HG03135 (cell line): ENCODE measurements around the gene PROZ.

Experiments used
- ATAC-seq: cut with Tn5 transposase; IDR thresholded peaks from one replicate; pipeline ENCODE4 v1.9.1; 2021; ENCODE audit warnings: mild to moderate bottlenecking, moderate library complexity; ENCODE audit not compliant: unreplicated experiment

The PROZ gene

DNA sequence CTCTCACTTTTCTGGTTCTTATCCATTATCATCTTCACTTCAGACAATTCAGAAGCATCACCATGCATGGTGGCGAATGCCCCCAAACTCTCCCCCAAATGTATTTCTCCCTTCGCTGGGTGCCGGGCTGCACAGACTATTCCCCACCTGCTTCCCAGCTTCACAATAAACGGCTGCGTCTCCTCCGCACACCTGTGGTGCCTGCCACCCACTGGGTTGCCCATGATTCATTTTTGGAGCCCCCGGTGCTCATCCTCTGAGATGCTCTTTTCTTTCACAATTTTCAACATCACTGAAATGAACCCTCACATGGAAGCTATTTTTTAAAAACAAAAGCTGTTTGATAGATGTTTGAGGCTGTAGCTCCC, 38.6 kb upstream of the PROZ start:
- no peak for ATAC-seq

- ATAC-seq = no peak
These were observed 37.9 kb upstream of the PROZ start for GRCh38 chr13:113120300-113121182.

GRCh38 chr13:113121183-113121927, 37.1 kb upstream of the PROZ start:
- no peak for ATAC-seq

- ATAC-seq = no peak
These were observed 36.4 kb upstream of the PROZ start for GRCh38 chr13:113121928-113122471.

DNA sequence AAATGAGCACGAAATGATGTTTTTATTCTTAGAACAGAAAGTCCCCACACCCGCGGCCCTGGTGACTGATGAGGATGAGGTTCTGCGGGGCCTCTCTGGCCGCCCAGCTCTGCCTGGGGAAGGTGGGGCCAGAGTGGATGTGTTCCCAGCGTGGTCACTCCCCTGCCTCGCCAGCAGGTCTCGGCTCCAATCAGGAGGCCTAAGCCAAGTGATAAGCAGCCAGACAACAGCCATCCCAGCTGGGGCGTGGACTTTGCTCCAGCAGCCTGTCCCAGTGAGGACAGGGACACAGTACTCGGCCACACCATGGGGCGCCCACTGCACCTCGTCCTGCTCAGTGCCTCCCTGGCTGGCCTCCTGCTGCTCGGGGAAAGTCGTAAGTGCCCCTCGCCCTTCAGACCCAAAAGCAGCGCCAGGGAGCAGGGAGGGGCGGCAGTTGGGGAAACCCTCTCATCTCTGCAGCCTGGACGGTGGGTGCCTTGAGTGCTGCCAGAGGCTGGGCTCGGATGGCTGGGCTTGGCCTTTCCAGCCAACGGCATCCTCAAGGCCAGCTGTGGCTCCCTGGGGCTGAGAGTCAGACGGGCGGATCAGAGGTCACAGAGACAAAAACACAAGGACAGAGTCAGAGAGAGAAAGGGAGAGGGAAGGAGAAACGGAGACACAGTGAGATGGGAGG, 35.8 kb upstream of the PROZ start, which contains the start of gene F10:
Gene F10 (plus strand): TSS at position 250 of the 676 bp plus-strand sequence. CDS start 57 bp downstream, at position 307.
- ATAC-seq = no peak

DNA sequence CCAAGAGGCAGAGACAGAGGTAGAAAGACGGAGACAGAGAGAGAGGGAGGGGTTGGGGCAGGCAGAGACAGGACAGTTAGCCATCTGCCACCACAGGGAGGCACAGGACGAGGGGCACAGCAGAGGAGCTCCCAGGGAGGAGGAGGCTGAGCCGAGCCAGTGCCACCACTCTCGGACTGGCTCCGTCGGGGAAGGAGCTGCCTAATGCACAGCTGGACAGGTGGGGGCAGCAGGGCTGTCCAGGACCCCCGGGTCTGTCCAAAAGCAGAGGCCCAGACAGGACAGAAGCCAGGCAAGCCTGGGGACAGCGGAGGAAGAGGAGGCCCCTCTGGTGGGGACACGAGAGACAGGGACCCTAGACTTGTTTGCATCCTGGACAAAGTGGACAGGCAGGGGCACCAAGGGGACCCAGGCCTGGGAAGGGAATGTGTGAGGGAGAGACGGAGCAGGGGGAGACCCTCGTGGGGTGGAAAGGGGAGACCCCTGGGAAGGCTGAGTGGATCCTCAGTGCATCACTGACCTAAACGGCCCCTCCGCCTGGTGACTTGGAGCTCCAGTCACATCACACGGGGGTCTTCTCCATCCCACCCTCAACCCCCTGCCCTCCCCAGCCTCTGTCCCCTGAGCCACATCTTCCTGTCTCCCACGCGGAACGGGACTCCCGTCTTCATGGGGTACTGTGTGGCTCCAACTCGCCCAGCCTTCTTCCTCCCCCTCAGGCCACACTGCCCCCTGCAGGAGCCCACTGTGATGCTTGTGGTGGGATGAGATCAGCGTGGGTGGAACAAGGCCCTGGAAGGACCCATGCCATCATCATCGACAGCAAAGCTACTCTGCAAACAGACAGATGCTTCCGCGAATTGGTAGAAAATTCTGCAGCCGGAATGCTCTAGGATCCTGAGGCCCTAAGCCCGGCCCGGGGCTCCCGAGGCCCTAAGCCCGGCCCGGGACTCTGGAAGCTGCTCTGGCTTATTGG, 34.9 kb upstream of the PROZ start:
- ATAC-seq = no peak

DNA sequence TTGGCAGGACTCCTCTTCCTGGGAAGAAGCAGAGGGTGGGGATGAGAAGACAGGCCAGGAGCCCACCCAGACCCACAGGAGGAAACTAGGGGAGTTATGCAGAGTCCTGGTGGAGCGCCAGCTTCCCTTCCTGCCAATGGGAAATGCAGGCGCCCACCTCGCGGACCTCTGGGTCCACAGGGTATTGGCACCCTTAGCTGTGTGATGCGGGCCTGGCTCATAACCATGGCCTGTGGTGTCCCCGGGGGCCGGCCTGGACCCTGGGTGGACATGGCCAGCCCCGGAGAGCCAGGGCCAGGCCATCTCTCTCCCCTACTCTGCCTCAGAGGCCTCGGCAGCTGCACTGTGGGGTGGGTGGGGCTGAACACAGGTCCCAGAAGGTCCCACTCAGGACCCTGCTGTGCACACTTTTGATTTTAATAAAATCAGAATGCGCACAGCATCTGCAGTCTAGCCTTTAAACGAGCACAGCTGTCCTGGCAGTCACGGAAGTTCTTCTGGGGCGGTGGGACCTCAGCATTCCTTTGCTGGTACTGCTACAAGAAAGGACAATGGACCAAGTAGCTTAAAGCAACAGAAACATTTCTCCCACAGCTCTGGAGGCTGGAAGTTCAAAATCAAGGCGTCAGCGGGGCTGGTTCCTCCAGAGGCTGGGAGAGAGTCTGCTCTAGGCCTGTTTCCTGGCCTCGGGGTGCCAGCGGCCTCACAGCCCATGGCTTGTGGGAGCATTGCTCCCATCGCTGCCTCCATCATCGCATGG, 34.1 kb upstream of the PROZ start:
- ATAC-seq = no peak

GRCh38 chr13:113125506-113126264, 32.8 kb upstream of the PROZ start:
- ATAC-seq = no peak

- no peak for ATAC-seq
These were observed 31.9 kb upstream of the PROZ start for GRCh38 chr13:113126265-113127150.

DNA sequence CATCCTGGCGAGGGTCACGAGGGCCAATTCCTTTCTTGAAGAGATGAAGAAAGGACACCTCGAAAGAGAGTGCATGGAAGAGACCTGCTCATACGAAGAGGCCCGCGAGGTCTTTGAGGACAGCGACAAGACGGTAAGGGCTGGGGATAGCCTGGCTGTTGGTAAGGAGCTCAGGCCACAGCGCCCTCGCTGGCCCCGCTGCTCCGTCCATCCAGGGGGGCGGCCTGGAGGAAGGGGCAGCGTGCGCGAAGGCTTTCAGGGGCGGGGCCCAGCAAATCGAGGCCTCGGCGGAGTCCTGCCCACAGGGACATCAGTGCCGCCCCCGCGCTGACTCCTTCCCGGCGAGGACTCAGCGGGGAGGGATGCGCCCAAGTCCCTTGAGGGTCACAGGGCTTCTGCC, 29.0 kb upstream of the PROZ start:
- ATAC-seq = no peak

GRCh38 chr13:113129921-113130750, 28.3 kb upstream of the PROZ start:
- ATAC-seq = no peak

DNA sequence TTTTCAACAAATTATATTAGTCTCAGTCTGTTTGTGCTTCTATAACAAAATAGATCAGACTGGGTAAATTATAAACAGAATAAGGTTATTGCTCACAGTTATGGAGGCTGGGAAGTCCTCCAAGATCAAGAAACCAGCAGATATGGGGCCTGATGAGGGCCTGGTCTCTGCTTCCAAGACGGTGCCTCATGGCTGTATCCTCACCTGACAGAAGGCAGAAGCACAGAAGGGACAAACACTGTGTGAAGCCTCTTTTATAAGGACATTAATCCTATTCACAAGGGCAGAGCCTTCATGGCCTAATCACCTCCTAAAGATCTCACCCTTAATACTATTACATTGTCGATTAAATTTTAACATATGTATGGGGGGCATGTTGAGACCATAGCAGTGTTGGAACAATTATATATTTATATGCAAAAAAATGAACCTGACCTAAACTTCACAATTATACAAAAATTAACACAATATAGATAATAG, 23.1 kb upstream of the PROZ start:
- ATAC-seq = no peak

GRCh38 chr13:113137691-113138298, 20.7 kb upstream of the PROZ start:
- no peak for ATAC-seq

DNA sequence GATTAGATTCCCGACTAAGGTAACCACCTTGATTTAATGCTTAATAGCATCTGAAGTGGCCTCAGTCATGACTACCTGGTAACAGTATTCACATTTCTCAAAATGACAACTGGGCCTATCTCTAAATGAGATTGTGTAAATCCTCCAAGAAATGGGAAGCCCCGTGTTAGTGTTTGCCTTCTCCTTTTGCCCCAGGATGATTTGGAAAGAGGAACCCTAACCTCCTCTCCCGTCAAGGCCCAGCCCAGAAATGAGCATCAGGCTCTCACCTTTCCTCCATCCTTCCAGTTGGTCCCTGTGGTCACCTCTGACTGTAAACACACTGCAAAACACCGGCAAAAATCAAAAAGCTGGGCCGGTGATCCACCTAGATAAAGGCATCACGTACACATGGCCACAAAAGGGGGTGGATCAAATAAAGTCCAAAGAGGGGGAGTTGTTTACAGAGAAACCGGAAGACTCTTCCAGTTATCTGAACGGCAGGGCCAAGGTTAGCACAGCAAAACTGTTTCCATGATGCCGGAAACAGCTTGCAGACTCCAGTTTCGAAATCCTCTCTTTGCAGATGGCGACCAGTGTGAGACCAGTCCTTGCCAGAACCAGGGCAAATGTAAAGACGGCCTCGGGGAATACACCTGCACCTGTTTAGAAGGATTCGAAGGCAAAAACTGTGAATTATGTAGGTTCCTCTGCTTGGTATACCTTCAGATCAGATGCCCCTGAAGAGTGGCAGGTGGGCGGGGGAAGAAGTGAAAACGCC, 19.5 kb upstream of the PROZ start:
- no peak for ATAC-seq

DNA sequence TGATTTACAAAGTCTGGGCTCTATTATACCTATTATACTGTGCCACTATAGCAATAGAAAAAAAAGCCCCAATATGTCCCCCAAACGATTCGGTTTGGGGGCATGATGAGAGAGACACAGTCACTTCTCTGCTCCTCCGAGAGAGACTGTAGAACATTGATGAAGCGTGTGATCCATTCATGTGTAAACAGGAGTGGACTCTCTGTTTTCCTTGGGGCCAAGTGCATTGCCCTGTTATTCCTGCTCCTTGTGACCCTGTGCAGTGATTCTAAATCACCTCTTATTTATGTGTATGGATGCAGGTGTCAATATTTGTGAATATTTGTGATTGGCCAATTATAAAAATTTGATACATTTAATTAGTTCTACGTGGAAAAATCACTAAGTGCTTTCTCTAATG, 18.9 kb upstream of the PROZ start:
- ATAC-seq = no peak
